Neural progenitor cell (in vitro differentiated cells): ENCODE measurements around the gene SGTA. TPM values are rescaled to one million over a fixed set of nuclear protein-coding genes. Genes with fewer than 3 reads are reported as not detected.

Source experiments
- DNase-seq: peaks from one replicate; pipeline ENCODE4 v3.0.0-alpha.2; 2016; ENCODE audit warnings: low spot score
- H2AFZ ChIP-seq: fragments of 200-600 bp; sonication (generic); replicated peaks from 2 replicates; pipeline ENCODE4 v1.6.1; 2016; ENCODE audit warnings: antibody characterized with exemption
- H3F3A ChIP-seq: fragments of 200-600 bp; sonication (generic); 2 replicates; pipeline ENCODE4 v1.6.1; 2016; ENCODE audit warnings: antibody characterized with exemption, low read depth
- H3K27ac ChIP-seq: fragments of 200-600 bp; sonication (generic); 2 replicates; pipeline ENCODE4 v1.5.1; 2016; ENCODE audit warnings: mild to moderate bottlenecking
- H3K27me3 ChIP-seq: fragments of 200-600 bp; sonication (generic); 2 replicates; pipeline ENCODE4 v1.6.1; 2016; ENCODE audit warnings: mild to moderate bottlenecking, moderate library complexity
- H3K36me3 ChIP-seq: fragments of 200-600 bp; sonication (generic); 2 replicates; pipeline ENCODE4 v1.5.1; 2016
- H3K4me1 ChIP-seq: fragments of 200-600 bp; sonication (generic); 2 replicates; pipeline ENCODE4 v1.6.1; 2016; ENCODE audit warnings: mixed run types
- H3K4me2 ChIP-seq: fragments of 200-600 bp; sonication (generic); 2 replicates; pipeline ENCODE4 v1.6.1; 2016
- H3K4me3 ChIP-seq: fragments of 200-600 bp; sonication (generic); 2 replicates; pipeline ENCODE4 v1.5.1; 2016
- H3K79me2 ChIP-seq: fragments of 200-600 bp; sonication (generic); 2 replicates; pipeline ENCODE4 v1.6.1; 2016; ENCODE audit warnings: low read depth
- H3K9ac ChIP-seq: fragments of 200-600 bp; sonication (generic); 2 replicates; pipeline ENCODE4 v1.6.1; 2016
- H3K9me3 ChIP-seq: fragments of 200-600 bp; sonication (generic); 2 replicates; pipeline ENCODE4 v1.5.1; 2016; ENCODE audit warnings: low read depth
- H4K20me1 ChIP-seq: fragments of 200-600 bp; sonication (generic); 2 replicates; pipeline ENCODE4 v1.6.1; 2016; ENCODE audit warnings: low read depth
- H3K27ac Mint-ChIP-seq: 3 replicates; pipeline ENCODE4 v1.8.0; 2021; ENCODE audit warnings: mixed read lengths
- H3K27me3 Mint-ChIP-seq: 2 replicates; pipeline ENCODE4 v1.8.0; 2022; ENCODE audit warnings: low read depth, mild to moderate bottlenecking, inconsistent platforms, moderate library complexity, mixed read lengths; ENCODE audit not compliant: insufficient read depth
- H3K36me3 Mint-ChIP-seq: 3 replicates; pipeline ENCODE4 v1.8.0; 2021; ENCODE audit warnings: mixed read lengths
- H3K4me1 Mint-ChIP-seq: 3 replicates; pipeline ENCODE4 v1.8.0; 2021; ENCODE audit warnings: mixed read lengths
- H3K4me3 Mint-ChIP-seq: 3 replicates; pipeline ENCODE4 v1.8.0; 2021; ENCODE audit warnings: mild to moderate bottlenecking, moderate library complexity, mixed read lengths
- H3K9me3 Mint-ChIP-seq: 3 replicates; pipeline ENCODE4 v1.8.0; 2020; ENCODE audit warnings: mixed read lengths
- EZH2 ChIP-seq: fragments of 200-600 bp; sonication (generic); IDR thresholded peaks from 2 replicates; pipeline ENCODE4 v1.6.1; 2017; ENCODE audit warnings: antibody characterized with exemption, mild to moderate bottlenecking, moderate library complexity
- EZH2phosphoT487 ChIP-seq: fragments of 200-600 bp; sonication (generic); IDR thresholded peaks from 2 replicates; pipeline ENCODE4 v1.6.1; 2017; ENCODE audit warnings: antibody characterized with exemption
- total RNA-seq: library from RNA; depleted of rRNA; stranded (reverse); fragments of >200 nt; gene quantifications from 2 replicates; pipeline ENCODE4 v1.2.3, GENCODE V29; 2015; ENCODE audit warnings: low replicate concordance
- TF ChIP-seq, protein P1 (sequence below): fragments of 200-600 bp; sonication (generic); IDR thresholded peaks from 2 replicates; pipeline ENCODE4 v1.5.1; 2017; ENCODE audit warnings: antibody characterized with exemption, mild to moderate bottlenecking

The SGTA gene
- total RNA-seq, 1 donor from 2014 or later, result 30.9 TPM

- Histone ChIP-seq H3K79me2 (no peaks in the 10 kb centered on the region), H3K4me3 (no peak overlapping the region), H3K9me3 (no peaks in the 10 kb centered on the region), H3K4me1 (no peaks in the 10 kb centered on the region), H4K20me1 (peaks cover 6% of the 10 kb centered on the region), H3K27me3 (peaks cover 24% of the 10 kb centered on the region), H3K36me3 (no peaks in the 10 kb centered on the region), H3K9ac (no peak overlapping the region), H3K4me2 (no peak overlapping the region), H3K27ac (no peak overlapping the region), H3F3A (no peaks in the 10 kb centered on the region), H2AFZ (no peak overlapping the region)
- H3K4me1 Mint-ChIP-seq, result peaks cover 8% of the 10 kb centered on the region
- TF ChIP-seq EZH2, result no peak
- TF ChIP-seq EZH2phosphoT487, result no peak
- TF ChIP-seq, protein P1, sequence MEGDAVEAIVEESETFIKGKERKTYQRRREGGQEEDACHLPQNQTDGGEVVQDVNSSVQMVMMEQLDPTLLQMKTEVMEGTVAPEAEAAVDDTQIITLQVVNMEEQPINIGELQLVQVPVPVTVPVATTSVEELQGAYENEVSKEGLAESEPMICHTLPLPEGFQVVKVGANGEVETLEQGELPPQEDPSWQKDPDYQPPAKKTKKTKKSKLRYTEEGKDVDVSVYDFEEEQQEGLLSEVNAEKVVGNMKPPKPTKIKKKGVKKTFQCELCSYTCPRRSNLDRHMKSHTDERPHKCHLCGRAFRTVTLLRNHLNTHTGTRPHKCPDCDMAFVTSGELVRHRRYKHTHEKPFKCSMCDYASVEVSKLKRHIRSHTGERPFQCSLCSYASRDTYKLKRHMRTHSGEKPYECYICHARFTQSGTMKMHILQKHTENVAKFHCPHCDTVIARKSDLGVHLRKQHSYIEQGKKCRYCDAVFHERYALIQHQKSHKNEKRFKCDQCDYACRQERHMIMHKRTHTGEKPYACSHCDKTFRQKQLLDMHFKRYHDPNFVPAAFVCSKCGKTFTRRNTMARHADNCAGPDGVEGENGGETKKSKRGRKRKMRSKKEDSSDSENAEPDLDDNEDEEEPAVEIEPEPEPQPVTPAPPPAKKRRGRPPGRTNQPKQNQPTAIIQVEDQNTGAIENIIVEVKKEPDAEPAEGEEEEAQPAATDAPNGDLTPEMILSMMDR, result no peak
- DNase-seq, result no peak
- H3K27me3 Mint-ChIP-seq, result peaks cover 2% of the 10 kb centered on the region
- no peak overlapping the region for H3K4me3 Mint-ChIP-seq
- no peaks in the 10 kb centered on the region for H3K9me3 Mint-ChIP-seq
- no peak overlapping the region for H3K27ac Mint-ChIP-seq
- peaks cover 6% of the 10 kb centered on the region for H3K36me3 Mint-ChIP-seq
Measured at GRCh38 chr19:2729943-2730818, 52.9 kb downstream of the SGTA start.

GRCh38 chr19:2728783-2729387, 54.2 kb downstream of the SGTA start:
- H3K4me3 Mint-ChIP-seq, result no peak overlapping the region
- peaks cover 7% of the 10 kb centered on the region for H3K4me1 Mint-ChIP-seq
- Histone ChIP-seq H3K27ac (no peak overlapping the region), H4K20me1 (peaks cover 5% of the 10 kb centered on the region), H3K36me3 (no peaks in the 10 kb centered on the region), H3K9me3 (no peaks in the 10 kb centered on the region), H3K4me1 (no peaks in the 10 kb centered on the region), H3K4me3 (no peak overlapping the region), H3K27me3 (peaks cover 26% of the 10 kb centered on the region), H3K4me2 (no peak overlapping the region), H3F3A (no peaks in the 10 kb centered on the region), H3K79me2 (no peaks in the 10 kb centered on the region), H3K9ac (no peak overlapping the region), H2AFZ (no peak overlapping the region)
- no peaks in the 10 kb centered on the region for H3K27me3 Mint-ChIP-seq
- H3K27ac Mint-ChIP-seq, result no peak overlapping the region
- TF ChIP-seq EZH2 (no peak), EZH2phosphoT487 (no peak)
- TF ChIP-seq, protein P1, result no peak
- H3K36me3 Mint-ChIP-seq, result peaks cover under 1% of the 10 kb centered on the region
- no peak for DNase-seq
- H3K9me3 Mint-ChIP-seq, result no peaks in the 10 kb centered on the region

DNA sequence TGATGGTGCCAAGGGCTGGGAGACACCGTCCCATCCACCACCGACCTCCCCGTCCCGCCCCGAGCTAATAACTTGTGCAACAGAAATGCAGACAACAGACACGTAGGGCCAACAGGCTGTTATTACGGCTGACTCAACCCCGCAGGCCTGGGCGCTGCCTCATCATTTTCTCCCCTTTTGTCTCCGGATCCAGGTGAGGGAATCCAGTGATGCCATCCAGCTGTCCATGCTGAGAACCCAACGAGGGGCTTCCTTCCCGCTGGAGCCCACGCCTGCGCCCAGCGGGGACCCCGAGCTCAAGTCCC, 55.5 kb downstream of the SGTA start:
- Histone ChIP-seq H3K79me2 (no peaks in the 10 kb centered on the region), H4K20me1 (no peaks in the 10 kb centered on the region), H3K4me1 (no peaks in the 10 kb centered on the region), H3K27me3 (peaks cover 39% of the 10 kb centered on the region), H3K36me3 (no peaks in the 10 kb centered on the region), H3F3A (no peaks in the 10 kb centered on the region), H3K9ac (no peak overlapping the region), H3K9me3 (no peaks in the 10 kb centered on the region), H3K4me2 (no peak overlapping the region), H2AFZ (no peak overlapping the region), H3K27ac (no peak overlapping the region), H3K4me3 (no peak overlapping the region)
- Mint-ChIP-seq H3K36me3 (no peaks in the 10 kb centered on the region), H3K27me3 (peaks cover 2% of the 10 kb centered on the region), H3K27ac (no peak overlapping the region), H3K4me1 (peaks cover 6% of the 10 kb centered on the region), H3K9me3 (no peaks in the 10 kb centered on the region), H3K4me3 (peak overlapping the region; percentile 48)
- no peak for TF ChIP-seq EZH2
- TF ChIP-seq EZH2phosphoT487, result no peak
- TF ChIP-seq, protein P1, result no peak
- no peak for DNase-seq
